GM21515 (cell line): ENCODE measurements around the gene HTRA3.

ENCODE experiments used
- ATAC-seq: cut with Tn5 transposase; IDR thresholded peaks from one replicate; pipeline ENCODE4 v1.9.1; 2021; ENCODE audit not compliant: unreplicated experiment

HTRA3 gene

GRCh38 chr4:8278421-8279287 is 9.1 kb downstream of the HTRA3 start:
- ATAC-seq, result no peak

DNA sequence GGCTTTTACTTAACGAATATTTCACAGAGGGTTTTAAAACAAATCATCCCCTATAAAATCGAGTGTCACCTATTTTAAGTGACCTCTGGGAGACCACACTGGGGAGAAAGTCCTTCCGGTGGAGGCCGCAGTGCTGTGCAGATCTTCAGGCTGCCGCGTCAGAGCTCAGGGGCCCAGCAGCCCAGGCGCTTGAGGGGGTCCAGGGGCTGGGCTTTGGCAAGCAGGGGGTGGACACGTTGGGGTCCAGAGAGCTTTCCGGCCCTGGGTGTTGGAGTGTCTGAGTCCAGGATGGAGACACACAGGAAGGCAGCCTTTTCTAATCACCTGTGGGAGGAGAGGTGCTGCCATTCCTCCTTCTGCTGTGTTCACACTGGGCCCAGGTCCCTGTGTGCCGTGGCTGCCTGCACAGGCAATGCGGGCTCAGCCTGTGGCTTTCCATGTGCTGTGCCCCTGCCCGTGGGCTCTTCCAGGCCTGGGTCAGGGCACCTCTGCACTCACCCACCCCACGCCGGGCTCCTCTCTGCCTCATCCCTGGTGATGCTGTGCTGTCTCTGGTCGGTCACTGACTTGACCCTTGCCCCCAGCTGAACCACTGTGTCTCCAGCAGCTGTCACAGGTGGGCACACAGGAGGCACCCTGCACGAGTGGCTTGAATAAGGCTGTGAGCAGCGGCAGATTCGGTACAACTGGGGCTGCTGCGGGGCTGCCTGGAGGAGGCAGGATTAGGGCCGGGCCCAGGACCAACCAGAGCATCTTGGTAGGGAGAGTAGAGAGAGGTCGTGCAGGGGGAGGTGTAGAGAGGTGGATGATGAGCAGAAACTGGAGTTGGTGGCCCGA is 10.0 kb downstream of the HTRA3 start:
- ATAC-seq, result no peak

- ATAC-seq, result no peak
Observed at GRCh38 chr4:8280158-8280875, 10.8 kb downstream of the HTRA3 start.

DNA sequence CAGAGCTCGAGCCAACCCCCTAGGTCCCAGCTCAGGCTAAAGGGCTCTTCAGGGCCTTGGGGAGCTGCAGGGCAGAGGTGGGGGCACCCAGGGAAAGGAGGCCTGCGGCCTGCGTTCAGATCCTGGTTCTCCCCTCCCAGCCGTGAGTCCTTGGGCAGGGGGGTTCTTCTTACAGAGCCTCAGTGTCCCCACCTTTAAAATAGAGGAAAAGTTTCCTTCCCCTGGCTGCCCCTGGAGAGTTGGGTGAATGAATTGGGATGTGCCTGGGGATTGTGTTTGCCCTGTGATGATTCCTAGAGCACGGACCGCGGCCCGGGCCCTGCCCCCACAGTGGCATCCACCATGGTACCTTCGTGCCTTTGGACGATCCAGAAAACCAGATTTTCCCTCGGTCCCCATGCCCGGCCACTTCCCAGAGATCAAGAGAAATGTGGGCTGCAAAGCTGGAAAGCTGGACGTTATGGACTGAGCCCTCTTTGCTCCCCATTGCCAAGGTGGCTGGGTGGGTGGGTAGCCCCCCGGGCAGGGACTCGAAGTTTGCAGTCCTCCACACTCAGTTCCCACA is 11.4 kb downstream of the HTRA3 start:
- ATAC-seq, result no peak

GRCh38 chr4:8281519-8282133 is 12.1 kb downstream of the HTRA3 start:
- no peak for ATAC-seq

DNA sequence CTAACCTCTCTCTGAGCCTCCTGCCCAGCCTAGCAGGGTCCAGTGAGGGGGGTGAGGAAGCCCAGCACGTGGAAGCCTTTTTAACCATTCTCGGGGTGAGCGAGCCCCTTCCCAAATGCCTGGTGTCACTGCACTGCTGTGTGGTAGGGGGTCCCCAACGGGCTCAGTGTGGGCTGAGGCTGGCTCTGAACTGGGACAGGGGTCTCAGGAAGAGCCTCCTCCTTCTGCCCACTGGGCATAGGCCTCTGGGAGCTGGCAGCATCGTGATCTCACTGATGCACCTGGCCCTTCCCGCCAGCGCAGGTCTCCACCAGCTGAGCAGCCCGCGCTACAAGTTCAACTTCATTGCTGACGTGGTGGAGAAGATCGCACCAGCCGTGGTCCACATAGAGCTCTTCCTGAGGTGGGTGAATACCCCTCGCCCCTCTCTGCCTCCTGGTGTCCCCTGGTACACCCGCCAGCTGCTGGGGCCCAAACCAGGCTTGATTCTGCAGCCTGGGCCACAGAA is 12.6 kb downstream of the HTRA3 start:
- no peak for ATAC-seq

DNA sequence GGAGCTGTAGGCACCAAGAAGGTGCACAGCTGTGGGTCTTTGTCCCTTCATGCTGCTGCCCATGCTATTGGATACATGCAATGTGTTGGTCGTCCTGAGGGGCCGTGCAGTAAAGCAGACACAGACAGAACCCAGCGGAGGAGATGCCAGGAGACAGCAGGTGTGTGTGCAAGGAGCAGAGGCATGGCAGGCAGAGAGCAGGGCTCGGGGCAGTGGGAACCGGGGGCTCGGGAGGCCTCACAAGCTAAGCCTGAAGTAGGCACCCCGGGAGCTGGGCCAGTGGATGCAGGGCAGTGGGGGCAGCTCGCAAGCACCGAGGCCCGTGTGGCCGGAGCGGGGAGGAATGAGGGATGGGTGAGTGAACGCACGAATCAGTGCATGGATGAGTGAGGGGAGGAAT is 13.2 kb downstream of the HTRA3 start:
- ATAC-seq, result no peak

- ATAC-seq, result no peak
Observed at GRCh38 chr4:8283161-8283560, 13.6 kb downstream of the HTRA3 start.

DNA sequence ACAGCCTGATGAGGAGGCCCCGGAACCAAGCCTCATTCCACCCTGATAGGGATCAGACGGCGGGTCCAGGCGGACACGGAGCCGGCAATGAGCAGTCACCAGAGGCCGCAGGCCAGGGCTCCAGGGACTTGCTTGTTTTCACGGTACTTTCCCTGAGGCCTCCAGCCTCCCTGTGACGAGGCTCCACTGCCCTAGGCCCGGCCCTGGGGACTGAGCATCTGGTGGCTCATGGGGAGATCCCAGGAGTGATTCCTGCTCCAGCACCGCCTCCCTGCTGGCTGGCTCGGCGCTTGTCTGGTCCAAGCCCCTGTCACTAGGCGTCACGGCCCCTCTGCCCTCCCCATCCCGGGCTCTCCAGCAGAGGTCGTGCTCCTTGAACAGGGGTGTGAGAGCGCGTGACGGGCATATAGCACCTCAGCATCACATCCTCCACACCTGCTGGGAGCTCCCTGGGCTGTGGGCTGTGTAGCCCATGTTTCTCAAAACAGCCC is 14.1 kb downstream of the HTRA3 start:
- ATAC-seq, result no peak

DNA sequence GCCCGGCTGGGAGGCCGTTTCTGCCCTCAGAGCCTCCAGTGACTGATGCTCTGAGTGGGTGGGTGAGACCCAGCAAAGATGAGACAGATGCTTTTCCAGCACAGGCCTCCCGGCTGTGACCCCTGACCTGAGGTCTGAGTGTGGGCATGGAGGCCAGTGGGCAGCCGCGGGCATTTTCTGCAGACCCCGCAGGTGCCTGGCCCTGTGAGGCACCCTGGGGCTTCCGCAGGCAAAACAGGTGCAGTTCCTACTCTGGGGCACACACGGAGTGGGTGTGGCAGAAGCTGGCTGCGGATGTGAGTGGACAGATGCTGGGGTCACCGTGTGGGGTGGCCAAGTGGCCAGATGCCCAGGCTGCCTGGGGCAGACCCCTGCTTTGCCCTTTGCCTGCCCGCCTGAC is 14.8 kb downstream of the HTRA3 start:
- no peak for ATAC-seq

- ATAC-seq, result no peak
Observed at GRCh38 chr4:8285143-8285975, 15.8 kb downstream of the HTRA3 start.

DNA sequence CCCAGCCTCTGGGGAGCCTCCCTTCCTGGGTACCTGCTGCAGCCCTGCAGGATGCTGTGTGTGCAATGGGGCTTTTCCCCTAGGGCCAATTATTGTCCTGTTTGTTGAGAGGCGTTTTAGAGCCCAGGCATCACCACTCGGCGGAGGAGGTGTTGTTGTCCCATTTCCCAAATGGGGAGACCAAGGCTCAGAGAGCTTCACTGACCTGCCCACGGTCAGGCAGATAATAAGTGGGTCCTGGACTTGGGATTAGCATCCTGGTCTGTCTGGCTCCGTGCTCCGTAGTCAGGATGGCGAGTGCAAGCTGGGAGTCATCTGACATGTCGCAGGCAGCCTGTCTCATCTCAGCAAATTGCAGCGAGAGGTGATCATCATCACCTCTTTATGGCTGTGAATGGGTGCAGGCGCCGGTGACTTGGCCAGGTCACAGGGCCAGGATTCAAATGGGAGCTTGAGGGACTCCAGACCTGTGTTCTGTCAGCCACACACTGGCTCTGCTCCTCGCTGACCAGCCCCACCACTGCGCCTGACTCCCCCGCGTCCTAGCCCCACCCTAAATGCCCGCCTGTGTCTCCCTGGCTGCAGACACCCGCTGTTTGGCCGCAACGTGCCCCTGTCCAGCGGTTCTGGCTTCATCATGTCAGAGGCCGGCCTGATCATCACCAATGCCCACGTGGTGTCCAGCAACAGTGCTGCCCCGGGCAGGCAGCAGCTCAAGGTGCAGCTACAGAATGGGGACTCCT is 16.6 kb downstream of the HTRA3 start:
- no peak for ATAC-seq

- ATAC-seq, result no peak
Observed at GRCh38 chr4:8286719-8287342, 17.3 kb downstream of the HTRA3 start.

GRCh38 chr4:8287343-8288280 is 18.1 kb downstream of the HTRA3 start:
- ATAC-seq, result no peak

DNA sequence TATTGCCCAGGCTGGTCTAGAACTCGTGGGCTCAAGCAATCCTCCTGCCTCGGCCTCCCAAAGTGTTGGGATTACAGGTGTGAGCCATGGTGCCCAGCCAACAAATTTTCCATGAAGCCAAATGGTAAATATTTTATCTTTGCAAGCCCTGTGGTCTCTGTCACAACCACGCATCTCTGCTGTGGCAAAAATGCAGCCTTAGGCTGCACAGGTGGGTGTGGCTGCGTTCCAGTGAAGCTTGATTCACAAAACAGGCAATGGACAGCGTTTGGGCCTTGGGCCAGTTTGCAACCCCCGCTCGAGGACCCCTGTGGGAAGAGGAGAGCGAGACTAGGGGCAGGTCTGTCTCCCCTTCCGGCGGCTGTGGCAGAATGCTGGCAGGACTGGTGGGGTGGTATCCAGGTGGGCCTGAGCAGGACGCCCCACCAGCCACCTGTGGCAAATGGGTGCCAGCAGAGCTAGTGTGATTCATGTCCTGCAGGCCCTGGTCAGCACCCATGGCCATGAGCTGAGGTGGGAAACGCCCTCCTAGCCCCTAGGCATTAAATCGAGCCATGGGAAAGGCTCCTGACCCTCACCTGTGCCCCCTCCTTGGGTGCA is 19.7 kb downstream of the HTRA3 start:
- no peak for ATAC-seq

DNA sequence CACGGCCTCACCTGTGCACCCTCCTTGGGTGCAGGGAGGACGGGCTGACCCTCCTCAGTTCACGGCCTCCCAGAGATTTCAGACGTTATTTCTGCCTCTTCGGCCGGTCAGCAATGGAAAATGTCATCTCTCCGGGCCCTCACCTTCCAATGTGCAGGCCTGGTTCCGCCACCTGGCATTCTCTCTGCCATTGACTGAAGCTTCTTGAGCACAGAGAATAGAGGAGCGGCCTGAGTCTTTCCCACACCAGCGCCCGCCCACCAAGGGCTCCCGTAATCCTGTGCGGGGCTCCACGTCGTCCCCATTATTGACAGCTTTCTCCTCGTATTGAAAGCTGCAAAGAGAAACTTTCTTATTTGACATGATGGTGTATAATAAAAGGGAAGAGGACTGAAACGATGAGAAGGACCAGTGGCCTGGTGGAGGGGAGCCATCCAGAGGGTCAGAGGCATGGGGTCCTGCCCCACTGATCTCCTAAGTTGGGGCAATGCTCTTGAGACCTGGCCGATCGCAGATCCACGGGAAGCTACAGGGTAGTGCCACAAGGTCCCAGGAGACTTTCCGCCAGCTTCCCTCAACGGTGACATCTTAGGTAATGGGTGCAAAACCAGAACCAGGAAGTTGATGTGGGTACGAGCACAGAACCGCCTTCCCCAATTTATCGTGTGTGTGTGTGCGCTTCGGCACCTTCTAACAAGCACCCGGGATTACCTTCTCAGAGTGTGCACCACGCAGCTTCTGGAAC is 20.6 kb downstream of the HTRA3 start:
- no peak for ATAC-seq
